ENCODE measurements around the gene FBXO46. TPM values are rescaled to one million over a fixed set of nuclear protein-coding genes. Genes with fewer than 3 reads are reported as not detected.

Gene FBXO46
- total RNA-seq, 1 experiment from 2014 or later = 43.9 TPM

DNA sequence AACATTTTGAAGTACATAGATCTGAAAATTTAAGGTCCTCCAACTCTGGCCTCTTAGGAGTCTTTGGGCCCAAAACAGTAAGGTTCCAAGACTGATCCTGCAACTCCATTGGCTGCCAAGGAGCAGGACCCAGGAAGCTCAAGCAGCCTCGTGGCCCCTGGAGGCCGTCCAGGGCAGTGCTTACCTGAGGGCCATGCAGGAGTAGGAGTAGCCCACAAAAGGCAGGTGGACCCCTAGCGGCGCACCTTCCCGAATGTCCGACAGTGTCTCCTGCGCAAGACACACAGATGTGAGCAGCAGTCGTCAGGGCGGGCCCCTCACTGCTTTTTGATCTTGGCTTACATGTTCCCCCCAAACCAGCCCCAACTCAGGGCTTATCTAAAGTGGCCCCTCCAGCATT is 44.1 kb upstream of the FBXO46 start:
- Mint-ChIP-seq H3K9me3 (no peaks in the 10 kb centered on the region), H3K4me3 (no peak overlapping the region; a peak in 1 of 5 replicates), H3K27ac (peak overlapping the region in 1 of 3 experiments; percentile 55; a peak in 2 of 7 replicates), H3K36me3 (ENCODE audit: insufficient read depth in 1 of 3, low read depth in 3 of 3) (peaks cover 15 to 55% (median 43%) of the 10 kb centered on the region in 3 experiments; a peak in 6 of 7 replicates), H3K4me1 (peaks cover 16 to 23% of the 10 kb centered on the region in 2 experiments), H3K27me3 (ENCODE audit: low read depth) (peaks cover 5% of the 10 kb centered on the region)
- Histone ChIP-seq H4K8ac (replicated peaks; ENCODE audit: insufficient read length, low read depth, low read length) (no peak overlapping the region), H3K27me3 (ENCODE audit: insufficient read depth, low read length) (no peaks in the 10 kb centered on the region), H3K4ac (ENCODE audit: low read depth, low read length) (no peak overlapping the region), H3K18ac (ENCODE audit: insufficient read length, low read depth, low read length) (no peak overlapping the region), H3K23ac (ENCODE audit: insufficient read length, low read depth, low read length) (no peak overlapping the region), H3T11ph (ENCODE audit: low read length) (no peak overlapping the region), H3K23me2 (ENCODE audit: insufficient read length, low read depth, low read length, poor library complexity, severe bottlenecking) (peaks cover 8% of the 10 kb centered on the region), H2BK120ac (ENCODE audit: low read depth, low read length, poor library complexity, severe bottlenecking) (no peak overlapping the region), H2BK5ac (ENCODE audit: insufficient read length, low read length) (no peak overlapping the region), H3K79me1 (ENCODE audit: insufficient read depth, low read depth, low read length, poor library complexity, severe bottlenecking) (no peaks in the 10 kb centered on the region), H3K27ac (ENCODE audit: insufficient read length, low read depth, low read length) (no peak overlapping the region), H3K4me2 (ENCODE audit: insufficient read depth, insufficient read length, low read length) (no peak overlapping the region), H3K56ac (ENCODE audit: insufficient read length, low read depth, low read length) (no peak overlapping the region), H3K4me1 (ENCODE audit: insufficient read depth, low read length) (no peaks in the 10 kb centered on the region), H2BK20ac (ENCODE audit: low read depth, low read length, poor library complexity, severe bottlenecking) (no peak overlapping the region), H2AK5ac (ENCODE audit: insufficient read length, low read length) (no peak overlapping the region), H4K91ac (ENCODE audit: insufficient read length, low read depth, low read length) (no peak overlapping the region), H4K5ac (ENCODE audit: insufficient read length, low read depth, low read length) (no peak overlapping the region), H2BK15ac (ENCODE audit: low read depth, low read length) (no peak overlapping the region), H3K9me3 (ENCODE audit: control insufficient read depth, low read depth, low read length) (no peaks in the 10 kb centered on the region), H3K9ac (ENCODE audit: extremely low read depth, insufficient read length, low read length) (no peak overlapping the region), H3K14ac (ENCODE audit: insufficient read depth, low read length) (no peak overlapping the region), H2BK12ac (ENCODE audit: insufficient read length, low read depth, low read length) (no peak overlapping the region), H2AFZ (ENCODE audit: low read length) (no peak overlapping the region), H3K79me2 (ENCODE audit: insufficient read depth, low read length) (no peaks in the 10 kb centered on the region), H4K20me1 (ENCODE audit: control insufficient read depth, insufficient read depth, insufficient read length) (no peaks in the 10 kb centered on the region)
- WGBS (ENCODE audit: extremely low coverage, insufficient read length, low lambda C conversion rate) = no CpG with 5 or more reads among the region's 9 CpGs
- TF ChIP-seq CTCF (conservative IDR thresholded peaks at IDR 0.05) = peak; percentile 69
- peak; percentile 94 for DNase-seq
